Measurements from ENCODE around the gene FSTL4.

GRCh38 chr5:133249593-133249992 lies 362.7 kb downstream of the FSTL4 start:
- TF ChIP-seq CTCF (IDR thresholded peaks at IDR 0.05; ENCODE audit: low read length): no peak
- TF ChIP-seq EZH2 (optimal IDR thresholded peaks at IDR 0.05; ENCODE audit: low read depth, low read length): no peak
- TF ChIP-seq EZH2phosphoT487 (IDR thresholded peaks at IDR 0.05; ENCODE audit: low read length): no peak
